T-helper 22 cell (primary cell): ENCODE data around the gene PHB1.

ENCODE experiments used
- DNase-seq: peaks from one replicate; pipeline ENCODE4 v3.0.0-alpha.2; 2020; ENCODE audit warnings: low read depth

The PHB1 gene

DNA sequence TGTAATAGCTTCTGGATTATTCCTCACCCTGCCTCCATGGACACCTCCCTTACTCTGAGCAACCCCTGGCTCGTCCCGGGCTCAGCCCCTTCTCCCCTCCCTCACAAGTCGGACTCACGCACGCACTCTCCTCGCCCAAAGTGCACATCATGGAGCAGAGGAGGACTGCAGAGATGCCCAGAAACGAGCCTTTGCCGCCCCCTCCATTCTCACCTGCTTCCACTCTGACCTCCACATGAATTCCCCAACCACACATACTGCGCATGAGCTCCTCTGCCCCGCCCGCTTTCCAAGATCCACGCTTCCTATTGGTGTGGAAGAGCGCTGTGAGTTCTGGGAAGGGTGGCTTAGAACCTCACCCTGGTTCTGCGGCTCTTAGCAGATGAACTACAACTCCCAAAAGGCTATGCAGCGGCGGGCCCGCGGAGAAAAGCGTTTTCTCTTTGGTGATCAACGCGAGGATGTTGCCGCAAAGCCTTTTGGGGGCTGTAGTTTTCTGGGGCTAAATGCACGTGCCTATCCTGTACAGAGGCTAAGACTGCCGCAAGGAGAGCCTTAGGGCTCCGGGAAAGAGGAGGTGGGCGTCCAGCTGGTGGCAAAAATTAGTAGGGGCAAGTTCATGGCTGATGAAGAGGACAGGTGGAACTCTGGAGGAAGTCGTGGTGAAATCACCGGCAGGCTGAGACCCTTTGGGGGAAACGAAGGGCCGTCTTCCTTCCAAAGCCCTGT lies at the start of gene PHB1:
Gene PHB1 (minus strand): TSS at position 261 of the 729 bp plus-strand sequence. CDS start 1,618 bp downstream, outside the sequence.
- peak; percentile 94 for DNase-seq

GRCh38 chr17:49464049-49464448 lies 49.4 kb upstream of the PHB1 start:
- no peak for DNase-seq

DNA sequence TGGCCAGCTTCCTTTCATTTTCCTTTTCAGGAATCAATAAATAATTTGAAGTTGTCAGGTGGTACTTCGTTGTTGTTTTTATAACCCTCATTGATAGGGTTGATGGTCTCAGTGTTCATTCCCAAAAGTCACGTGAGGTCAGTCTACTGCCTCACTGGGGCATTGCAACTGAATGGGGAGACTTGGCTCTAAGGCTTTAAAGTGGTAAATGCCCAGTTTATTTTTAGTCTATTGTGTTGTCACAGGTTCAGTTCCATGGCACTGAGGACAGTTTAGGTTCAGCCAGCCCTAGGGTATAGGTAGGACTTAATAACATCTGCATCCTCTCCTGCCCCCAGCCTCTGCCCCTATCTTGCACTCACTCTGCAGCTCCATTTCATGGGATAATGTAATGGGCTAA lies 46.9 kb upstream of the PHB1 start:
- DNase-seq = no peak

DNA sequence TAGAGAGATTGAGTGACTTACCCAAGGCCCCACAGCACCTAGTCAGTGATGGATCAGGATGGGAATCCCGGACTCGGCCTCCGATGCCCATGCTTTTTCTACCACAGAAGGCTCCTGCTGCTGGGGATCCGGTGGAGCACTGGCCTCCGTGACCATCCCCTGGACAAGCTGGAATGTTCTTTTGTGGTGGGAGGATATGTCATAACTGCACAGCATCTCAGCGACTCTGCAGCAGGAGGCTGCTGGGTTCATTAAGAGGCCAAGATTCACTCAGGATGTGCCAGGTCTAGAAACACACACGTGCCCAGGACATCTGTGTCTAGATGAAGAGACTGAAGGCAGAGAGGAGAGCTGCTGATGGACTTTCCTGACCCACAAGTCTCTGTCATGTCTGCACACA lies 45.7 kb upstream of the PHB1 start:
- no peak for DNase-seq

DNA sequence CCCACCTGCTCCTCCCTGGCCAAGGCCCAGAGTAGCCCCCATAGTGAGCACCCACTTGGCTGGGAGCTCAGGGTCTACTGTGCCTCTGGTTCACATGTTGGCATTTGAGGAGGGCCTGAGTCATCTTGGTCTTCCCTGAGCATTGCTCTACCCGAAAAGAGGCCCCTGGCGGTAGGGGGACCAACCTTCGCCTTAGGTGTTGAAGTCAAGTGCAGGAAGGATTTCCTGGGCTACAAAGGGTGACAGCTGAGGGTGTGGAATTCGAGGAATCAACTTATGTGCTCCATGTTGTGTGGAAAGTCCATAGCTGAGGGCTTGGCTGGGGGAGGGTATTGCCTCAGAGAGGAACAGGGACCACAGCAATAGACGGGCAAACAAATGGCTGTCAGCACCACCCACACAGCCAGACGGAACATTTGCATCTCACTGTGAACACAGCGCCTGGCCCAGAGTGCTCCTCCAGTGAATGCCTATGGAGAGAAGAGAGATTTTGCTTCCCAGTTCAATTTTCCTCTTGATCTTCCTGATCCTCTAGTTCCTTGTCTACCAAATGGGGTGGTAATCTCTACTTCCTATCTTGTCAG lies 44.8 kb upstream of the PHB1 start:
- DNase-seq = no peak

GRCh38 chr17:49457564-49458535 lies 43.2 kb upstream of the PHB1 start:
- no peak for DNase-seq

DNA sequence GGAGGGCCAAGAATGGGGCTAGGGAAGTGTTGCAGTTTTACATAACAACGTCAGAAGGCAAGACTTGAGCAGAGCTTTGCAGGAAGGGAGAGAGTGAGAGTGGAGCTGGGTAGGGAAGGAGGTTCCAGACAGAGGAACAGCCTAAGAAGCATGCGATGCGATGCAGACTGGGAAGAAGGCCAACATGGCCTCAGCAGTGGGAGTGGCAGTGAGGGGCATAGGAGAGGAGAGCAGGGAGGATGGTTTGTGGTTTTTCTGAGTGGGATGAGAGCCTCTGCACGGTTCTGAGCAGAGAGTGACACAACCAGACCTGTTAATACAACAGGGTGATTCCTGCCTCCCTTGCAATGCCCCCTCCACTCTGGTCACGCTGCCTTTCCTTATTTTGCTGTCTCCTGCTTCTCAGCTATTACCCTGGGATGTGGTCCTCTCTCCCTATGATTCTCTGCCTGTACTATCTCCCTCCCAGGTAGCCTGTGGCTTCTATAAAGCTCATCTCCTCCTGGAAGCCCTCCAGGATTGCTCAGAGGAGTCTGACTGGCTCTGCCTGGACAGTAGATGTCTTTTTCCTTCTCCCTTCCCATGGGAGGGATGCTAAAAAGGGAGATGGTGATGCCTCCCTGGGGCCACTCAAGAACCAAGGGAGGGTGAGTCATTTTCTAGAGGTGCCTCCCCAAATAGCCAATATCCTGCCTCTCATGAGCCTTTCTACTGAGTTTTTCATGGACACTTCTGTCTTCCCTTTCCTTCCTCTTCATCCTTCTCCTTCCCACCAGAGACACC lies 41.7 kb upstream of the PHB1 start:
- DNase-seq = no peak

DNA sequence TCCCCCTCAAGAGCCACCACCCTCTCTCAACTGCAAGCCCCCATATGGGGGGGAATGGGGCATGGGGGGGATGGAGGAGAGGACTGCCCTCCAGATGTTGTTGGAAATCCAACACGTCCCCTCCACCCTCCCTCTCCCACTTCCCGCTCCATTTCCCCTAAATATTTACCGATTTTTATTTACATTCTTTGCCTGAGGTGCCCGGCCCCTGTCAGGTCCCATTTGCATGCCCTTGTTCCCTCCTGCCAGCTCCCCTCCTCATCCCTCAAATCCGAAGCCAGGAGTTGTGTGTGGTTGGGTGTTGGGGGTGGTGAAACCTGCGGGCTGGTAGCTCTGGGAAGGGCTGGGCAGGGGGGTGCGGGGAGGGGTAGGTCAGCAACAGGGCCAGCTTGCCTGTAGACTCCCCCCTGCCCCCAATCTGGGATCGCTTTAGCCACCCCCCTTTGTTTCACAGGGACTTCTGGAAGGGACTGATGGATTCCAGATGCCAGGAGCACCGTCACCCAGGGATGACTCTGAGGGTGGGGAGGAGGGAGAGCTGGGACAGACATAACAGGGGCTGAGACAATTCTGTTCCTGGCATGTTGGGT lies 40.7 kb upstream of the PHB1 start:
- DNase-seq = no peak

GRCh38 chr17:49454050-49454449 lies 39.4 kb upstream of the PHB1 start:
- DNase-seq = no peak

DNA sequence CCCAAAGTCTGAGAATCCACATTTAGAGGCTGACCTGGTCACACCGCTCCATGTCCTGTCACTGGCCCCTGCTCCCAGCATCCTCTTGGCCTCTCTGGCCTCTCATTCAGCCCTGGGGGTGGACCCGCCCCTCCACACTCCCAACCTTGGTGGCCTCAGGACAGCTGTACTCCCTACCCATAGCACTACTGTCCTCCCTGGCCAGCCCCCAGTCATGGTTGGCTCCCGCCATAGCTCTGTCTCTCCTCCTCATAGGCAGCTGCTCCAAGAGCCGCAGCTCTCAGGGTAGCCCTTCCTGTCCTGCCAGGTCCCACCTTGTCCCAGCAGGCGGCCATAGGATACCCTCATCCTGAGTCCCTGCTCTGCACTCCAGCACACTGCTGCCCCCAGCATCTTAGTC lies 38.0 kb upstream of the PHB1 start:
- no peak for DNase-seq

DNA sequence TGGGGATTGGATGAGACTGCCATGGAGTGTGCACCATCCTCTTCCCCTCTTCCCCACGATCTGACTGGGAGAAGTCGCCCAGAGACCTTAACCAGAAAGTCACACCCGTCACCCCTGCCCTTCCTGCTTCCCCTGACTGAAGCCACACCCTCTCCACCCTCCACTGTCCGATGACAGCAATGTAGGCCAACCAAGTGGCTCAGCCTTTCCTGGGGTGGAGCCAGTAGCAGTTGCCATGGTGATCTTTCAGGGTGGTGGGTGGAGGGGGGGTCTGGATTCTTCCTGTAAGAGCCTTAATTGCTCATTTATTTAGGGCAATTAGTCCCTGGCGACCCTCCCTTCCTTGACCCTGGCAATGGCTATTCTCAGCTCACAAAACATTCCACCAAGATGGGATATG lies 37.5 kb upstream of the PHB1 start:
- no peak for DNase-seq

GRCh38 chr17:49450735-49451134 lies 36.1 kb upstream of the PHB1 start:
- DNase-seq = no peak

DNA sequence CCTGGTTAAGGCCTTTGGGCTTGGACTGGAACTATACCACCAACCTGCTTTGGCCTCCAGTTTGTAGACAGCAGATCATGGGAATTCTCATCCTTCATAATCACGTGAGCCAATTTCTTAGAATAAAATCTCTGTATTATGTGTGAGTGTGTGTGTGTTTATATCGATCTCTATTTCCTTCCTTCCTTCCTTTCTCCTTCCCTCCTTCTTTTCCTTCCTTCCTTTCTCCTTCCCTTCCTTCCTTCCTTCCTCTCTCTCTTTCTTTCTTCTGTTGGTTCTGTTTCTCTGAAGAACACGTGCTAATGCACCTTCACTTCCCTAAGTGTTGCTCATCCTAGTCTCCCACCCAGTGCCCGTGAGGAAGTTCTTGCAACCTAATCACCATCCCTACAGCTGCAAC lies 35.5 kb upstream of the PHB1 start:
- no peak for DNase-seq

DNA sequence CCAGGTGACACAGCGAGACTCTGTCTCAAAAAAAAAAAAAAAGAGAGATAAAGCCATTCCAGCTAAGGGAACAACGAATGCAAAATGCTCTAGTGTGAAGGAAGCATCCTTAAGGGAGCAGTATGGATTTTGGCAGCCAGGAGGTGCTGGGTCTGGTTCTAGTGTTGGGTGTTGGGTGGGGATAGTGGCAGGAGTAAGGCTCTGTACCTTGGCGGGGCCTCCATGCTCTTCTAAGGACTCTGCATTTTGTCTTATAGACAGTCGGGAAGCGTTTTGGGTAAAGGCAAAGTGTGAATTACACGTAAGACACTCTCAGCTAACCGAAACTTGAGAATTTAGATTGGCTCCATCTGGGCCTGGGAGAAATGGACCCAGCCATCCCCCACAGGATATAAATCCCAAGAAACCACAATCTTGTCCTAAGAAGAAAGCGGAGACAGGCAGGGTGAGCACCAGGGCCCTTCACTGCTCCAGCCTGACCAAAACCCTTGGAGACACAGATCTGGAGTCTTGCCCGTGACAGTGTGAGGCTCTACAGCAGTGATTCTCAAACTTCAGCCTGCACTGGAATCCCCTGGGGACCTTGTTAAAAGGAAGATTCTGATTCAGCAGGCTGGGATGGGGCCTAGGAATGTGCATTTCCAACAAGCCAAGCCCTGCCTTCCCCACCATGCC lies 33.1 kb upstream of the PHB1 start:
- no peak for DNase-seq

GRCh38 chr17:49445591-49445990 lies 30.9 kb upstream of the PHB1 start:
- DNase-seq = no peak

DNA sequence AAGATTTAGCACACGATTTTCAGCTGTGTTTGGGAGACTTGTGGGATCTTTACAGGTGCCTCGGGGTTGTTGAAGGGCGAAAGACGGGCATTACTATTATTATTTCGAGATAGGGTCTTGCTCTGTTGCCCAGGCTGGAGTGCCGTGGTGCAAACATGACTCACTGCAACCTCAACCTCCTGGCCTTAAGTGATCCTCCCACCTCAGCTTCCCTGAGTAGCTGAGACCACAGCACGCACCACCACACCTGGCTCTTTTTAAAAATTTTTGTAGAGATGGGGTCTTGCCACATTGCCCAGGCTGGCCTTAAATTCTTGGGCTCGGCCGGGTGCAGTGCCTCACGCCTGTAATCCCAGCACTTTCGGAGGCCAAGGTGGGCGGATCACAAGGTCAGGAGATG lies 29.7 kb upstream of the PHB1 start:
- no peak for DNase-seq

- DNase-seq = no peak
Measured at GRCh38 chr17:49443862-49444261, 29.2 kb upstream of the PHB1 start.

- DNase-seq = no peak
Measured at GRCh38 chr17:49442041-49442440, 27.4 kb upstream of the PHB1 start.

- no peak for DNase-seq
Measured at GRCh38 chr17:49441578-49441977, 26.9 kb upstream of the PHB1 start.

GRCh38 chr17:49440581-49440980 lies 25.9 kb upstream of the PHB1 start:
- DNase-seq = no peak
